ENCODE measurements around the gene ST6GALNAC5.
A peak's percentile ranks its signal among the peaks of the same experiment; 100 is the strongest.

ST6GALNAC5 gene

GRCh38 chr1:77021732-77022131, 154.5 kb downstream of the ST6GALNAC5 start:
- DNase-seq: no peak
- H3K27me3 Mint-ChIP-seq (ENCODE audit: low read depth, poor library complexity): no peaks in the 10 kb centered on the region
- H3K9me3 Mint-ChIP-seq: no peaks in the 10 kb centered on the region
- no peak for TF ChIP-seq CTCF (IDR thresholded peaks at IDR 0.05)
- no peaks in the 10 kb centered on the region for H3K36me3 Mint-ChIP-seq (ENCODE audit: low read depth)
- peaks cover 50% of the 10 kb centered on the region for H3K4me1 Mint-ChIP-seq
- H3K27ac Mint-ChIP-seq: no peak overlapping the region
- no peak overlapping the region for H3K4me3 Mint-ChIP-seq

- H3K4me1 Mint-ChIP-seq: peaks cover 54% of the 10 kb centered on the region
Measured at GRCh38 chr1:77024500-77024899, 157.2 kb downstream of the ST6GALNAC5 start.

GRCh38 chr1:77025599-77025998, 158.3 kb downstream of the ST6GALNAC5 start:
- no peak for DNase-seq
- Mint-ChIP-seq H3K27me3 (ENCODE audit: low read depth, poor library complexity) (no peaks in the 10 kb centered on the region), H3K4me1 (peaks cover 65% of the 10 kb centered on the region), H3K27ac (no peak overlapping the region), H3K9me3 (no peaks in the 10 kb centered on the region), H3K4me3 (no peak overlapping the region), H3K36me3 (ENCODE audit: low read depth) (no peaks in the 10 kb centered on the region)
- no peak for TF ChIP-seq CTCF (IDR thresholded peaks at IDR 0.05)

More at GRCh38 chr1:77024500-77024899, 157.2 kb downstream of the ST6GALNAC5 start:
- Mint-ChIP-seq H3K36me3 (ENCODE audit: low read depth) (no peaks in the 10 kb centered on the region), H3K27me3 (ENCODE audit: low read depth, poor library complexity) (no peaks in the 10 kb centered on the region), H3K9me3 (no peaks in the 10 kb centered on the region), H3K27ac (no peak overlapping the region), H3K4me3 (no peak overlapping the region)
- TF ChIP-seq CTCF (IDR thresholded peaks at IDR 0.05): no peak
- DNase-seq: no peak

- Mint-ChIP-seq H3K27ac (peak overlapping the region; percentile 25), H3K27me3 (ENCODE audit: low read depth, poor library complexity) (no peaks in the 10 kb centered on the region), H3K4me3 (no peak overlapping the region), H3K4me1 (peaks cover 70% of the 10 kb centered on the region), H3K36me3 (ENCODE audit: low read depth) (no peaks in the 10 kb centered on the region), H3K9me3 (no peaks in the 10 kb centered on the region)
- no peak for DNase-seq
- TF ChIP-seq CTCF (IDR thresholded peaks at IDR 0.05): no peak
Measured at GRCh38 chr1:77026135-77026534, 158.9 kb downstream of the ST6GALNAC5 start.

- Mint-ChIP-seq H3K27ac (no peak overlapping the region), H3K4me3 (no peak overlapping the region), H3K36me3 (ENCODE audit: low read depth) (no peaks in the 10 kb centered on the region), H3K27me3 (ENCODE audit: low read depth, poor library complexity) (no peaks in the 10 kb centered on the region), H3K9me3 (no peaks in the 10 kb centered on the region), H3K4me1 (peaks cover 68% of the 10 kb centered on the region)
- no peak for DNase-seq
- no peak for TF ChIP-seq CTCF (IDR thresholded peaks at IDR 0.05)
Measured at GRCh38 chr1:77026640-77027039, 159.4 kb downstream of the ST6GALNAC5 start.

GRCh38 chr1:77027847-77028246, 160.6 kb downstream of the ST6GALNAC5 start:
- Mint-ChIP-seq H3K27me3 (ENCODE audit: low read depth, poor library complexity) (no peaks in the 10 kb centered on the region), H3K27ac (no peak overlapping the region), H3K9me3 (no peaks in the 10 kb centered on the region), H3K4me1 (peaks cover 71% of the 10 kb centered on the region), H3K36me3 (ENCODE audit: low read depth) (no peaks in the 10 kb centered on the region), H3K4me3 (peak overlapping the region; percentile 39)
- no peak for DNase-seq
- TF ChIP-seq CTCF (IDR thresholded peaks at IDR 0.05): no peak
